GM19035 (cell line): Measurements from ENCODE around the gene GTSE1.

ENCODE experiments used
- ATAC-seq: cut with Tn5 transposase; IDR thresholded peaks from one replicate; pipeline ENCODE4 v1.9.1; 2021; ENCODE audit not compliant: unreplicated experiment

The GTSE1 gene

DNA sequence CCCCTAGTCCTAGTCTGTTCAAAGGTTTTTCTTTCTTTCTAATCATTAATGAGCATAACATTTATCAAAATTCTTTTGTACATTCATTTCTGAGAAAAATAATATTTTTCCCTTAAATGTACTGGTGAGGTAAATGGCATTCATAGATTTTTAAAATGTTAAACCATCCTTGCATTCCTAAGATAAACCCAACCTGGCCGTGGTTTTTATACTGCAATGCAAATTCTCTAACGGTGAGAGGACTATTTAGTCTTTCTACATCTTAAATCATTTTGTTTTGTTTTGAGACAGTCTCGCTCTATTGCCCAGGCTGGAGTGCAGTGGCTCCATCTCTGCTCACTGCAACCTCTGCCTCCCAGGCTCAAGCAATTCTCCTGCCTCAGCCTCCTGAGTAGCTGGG lies 79.4 kb downstream of the GTSE1 start:
- no peak for ATAC-seq

GRCh38 chr22:46376908-46377524 lies 80.3 kb downstream of the GTSE1 start:
- ATAC-seq: no peak

- no peak for ATAC-seq
These were observed 81.1 kb downstream of the GTSE1 start for GRCh38 chr22:46377525-46378425.

DNA sequence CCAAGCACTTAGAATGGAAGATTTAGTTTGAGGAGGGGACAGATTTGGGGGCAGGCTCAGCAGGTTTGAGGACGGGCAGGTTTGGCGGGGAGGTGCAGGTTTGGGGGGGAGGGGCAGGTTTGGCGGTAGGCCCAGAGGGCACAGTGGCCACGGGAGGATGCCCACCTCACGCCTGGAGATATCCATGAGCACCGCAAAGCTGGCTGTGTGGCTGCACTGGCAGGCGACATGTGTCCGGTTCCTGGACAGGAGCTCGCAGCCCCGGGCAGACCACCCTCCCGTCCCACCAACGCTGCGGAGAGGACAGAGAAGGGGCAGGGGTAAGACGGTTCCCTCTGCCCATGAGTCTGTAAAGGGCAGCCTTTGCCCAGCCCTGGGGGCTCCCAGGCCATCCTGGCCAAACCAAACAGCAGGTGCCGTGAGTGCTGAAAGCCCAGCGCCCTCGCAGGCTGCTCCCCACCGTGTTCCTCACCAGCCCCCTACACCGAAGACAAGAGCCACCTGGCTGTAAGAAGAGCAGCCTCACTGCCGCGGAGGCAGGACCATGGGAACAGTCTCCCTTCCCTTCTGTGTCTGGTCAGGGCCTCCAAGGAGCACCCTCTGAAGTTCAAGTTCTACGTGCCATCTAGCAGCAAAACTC lies 81.9 kb downstream of the GTSE1 start:
- ATAC-seq: no peak

GRCh38 chr22:46379066-46379930 lies 82.6 kb downstream of the GTSE1 start:
- no peak for ATAC-seq

- ATAC-seq: no peak
These were observed 83.4 kb downstream of the GTSE1 start for GRCh38 chr22:46380069-46380468.
